H9 (cell line): Measurements from ENCODE around the gene UNC13C. TPM values are rescaled to one million over a fixed set of nuclear protein-coding genes. Genes with fewer than 3 reads are reported as not detected.

Source experiments
- DNase-seq: peaks from one replicate; pipeline ENCODE4 v3.0.0-alpha.2; 2017
- H2AFZ ChIP-seq: one replicate; pipeline ENCODE4 v1.6.1; 2013; ENCODE audit warnings: mild to moderate bottlenecking, low read length, control low read depth, moderate library complexity
- H2AK5ac ChIP-seq: 2 replicates; pipeline ENCODE4 v1.6.1; 2013; ENCODE audit warnings: low read length, control low read depth, mixed read lengths; ENCODE audit not compliant: insufficient read length
- H2BK120ac ChIP-seq: one replicate; pipeline ENCODE4 v1.6.1; 2013; ENCODE audit warnings: low read depth, mild to moderate bottlenecking, low read length, control low read depth, inconsistent platforms; ENCODE audit not compliant: poor library complexity, severe bottlenecking
- H2BK12ac ChIP-seq: 2 replicates; pipeline ENCODE4 v1.6.1; 2013; ENCODE audit warnings: low read length, control low read depth, mixed read lengths, low read depth; ENCODE audit not compliant: insufficient read length
- H2BK15ac ChIP-seq: 2 replicates; pipeline ENCODE4 v1.6.1; 2013; ENCODE audit warnings: low read depth, low read length, control low read depth
- H2BK20ac ChIP-seq: one replicate; pipeline ENCODE4 v1.6.1; 2013; ENCODE audit warnings: low read depth, mild to moderate bottlenecking, low read length, control low read depth, inconsistent platforms; ENCODE audit not compliant: poor library complexity, severe bottlenecking
- H2BK5ac ChIP-seq: 2 replicates; pipeline ENCODE4 v1.6.1; 2013; ENCODE audit warnings: low read length, control low read depth, mixed read lengths; ENCODE audit not compliant: insufficient read length
- H3K14ac ChIP-seq: 2 replicates; pipeline ENCODE4 v1.6.1; 2013; ENCODE audit warnings: low read length, control low read depth; ENCODE audit not compliant: insufficient read depth
- H3K18ac ChIP-seq: 2 replicates; pipeline ENCODE4 v1.6.1; 2013; ENCODE audit warnings: low read depth, mild to moderate bottlenecking, mixed read lengths, low read length, control low read depth; ENCODE audit not compliant: insufficient read length
- H3K23ac ChIP-seq: 2 replicates; pipeline ENCODE4 v1.6.1; 2013; ENCODE audit warnings: low read length, control low read depth, mixed read lengths, low read depth; ENCODE audit not compliant: insufficient read length
- H3K23me2 ChIP-seq: 2 replicates; pipeline ENCODE4 v1.6.1; 2013; ENCODE audit warnings: low read depth, mild to moderate bottlenecking, mixed read lengths, low read length, control low read depth; ENCODE audit not compliant: insufficient read length, poor library complexity, severe bottlenecking
- H3K27ac ChIP-seq: 2 replicates; pipeline ENCODE4 v1.5.1; 2013; ENCODE audit warnings: low read length, control low read depth, mixed read lengths, low read depth; ENCODE audit not compliant: insufficient read length
- H3K27me3 ChIP-seq: 2 replicates; pipeline ENCODE4 v1.6.1; 2013; ENCODE audit warnings: low read length, control low read depth, inconsistent platforms; ENCODE audit not compliant: insufficient read depth
- H3K4ac ChIP-seq: 2 replicates; pipeline ENCODE4 v1.6.1; 2013; ENCODE audit warnings: low read depth, mild to moderate bottlenecking, control low read depth, inconsistent platforms, low read length, moderate library complexity
- H3K4me1 ChIP-seq: 2 replicates; pipeline ENCODE4 v1.6.1; 2013; ENCODE audit warnings: low read length, control low read depth, inconsistent platforms; ENCODE audit not compliant: insufficient read depth
- H3K4me2 ChIP-seq: 2 replicates; pipeline ENCODE4 v1.6.1; 2013; ENCODE audit warnings: low read length, control low read depth, mixed read lengths; ENCODE audit not compliant: insufficient read length, insufficient read depth
- H3K56ac ChIP-seq: 2 replicates; pipeline ENCODE4 v1.6.1; 2013; ENCODE audit warnings: low read depth, mild to moderate bottlenecking, mixed read lengths, low read length, control low read depth; ENCODE audit not compliant: insufficient read length
- H3K79me1 ChIP-seq: 2 replicates; pipeline ENCODE4 v1.6.1; 2013; ENCODE audit warnings: low read depth, mild to moderate bottlenecking, moderate library complexity, low read length, control low read depth, inconsistent platforms; ENCODE audit not compliant: insufficient read depth, poor library complexity, severe bottlenecking
- H3K79me2 ChIP-seq: 2 replicates; pipeline ENCODE4 v1.6.1; 2013; ENCODE audit warnings: low read length, control low read depth, inconsistent platforms; ENCODE audit not compliant: insufficient read depth
- H3K9ac ChIP-seq: 2 replicates; pipeline ENCODE4 v1.6.1; 2013; ENCODE audit warnings: low read length, control low read depth, mixed read lengths; ENCODE audit not compliant: insufficient read length; ENCODE audit errors: extremely low read depth
- H3K9me3 ChIP-seq: one replicate; pipeline ENCODE4 v1.6.1; 2013; ENCODE audit warnings: low read depth, low read length, inconsistent platforms; ENCODE audit not compliant: control insufficient read depth
- H3T11ph ChIP-seq: one replicate; pipeline ENCODE4 v1.6.1; 2013; ENCODE audit warnings: mild to moderate bottlenecking, low read length, control low read depth, inconsistent platforms
- H4K20me1 ChIP-seq: one replicate; pipeline ENCODE4 v1.6.1; 2013; ENCODE audit not compliant: control insufficient read depth, insufficient read length, insufficient read depth
- H4K5ac ChIP-seq: 2 replicates; pipeline ENCODE4 v1.6.1; 2013; ENCODE audit warnings: low read depth, mild to moderate bottlenecking, mixed read lengths, low read length, control low read depth; ENCODE audit not compliant: insufficient read length
- H4K8ac ChIP-seq: replicated peaks from 2 replicates; pipeline ENCODE4 v1.6.1; 2013; ENCODE audit warnings: low read length, control low read depth, mixed read lengths, low read depth; ENCODE audit not compliant: insufficient read length
- H4K91ac ChIP-seq: 2 replicates; pipeline ENCODE4 v1.6.1; 2013; ENCODE audit warnings: low read depth, mild to moderate bottlenecking, moderate library complexity, mixed read lengths, low read length, control low read depth; ENCODE audit not compliant: insufficient read length
- H3K27ac Mint-ChIP-seq, 3 experiments: 2 replicates in 2 of 3; 3 replicates in 1 of 3; pipeline ENCODE4 v1.8.0; 2020 to 2021; ENCODE audit warnings: mixed read lengths in 3 of 3, mild to moderate bottlenecking in 1 of 3, moderate library complexity in 1 of 3
- H3K27me3 Mint-ChIP-seq: 2 replicates; pipeline ENCODE4 v1.8.0; 2021; ENCODE audit warnings: low read depth, mild to moderate bottlenecking, moderate library complexity, mixed read lengths
- H3K36me3 Mint-ChIP-seq, 3 experiments: 2 replicates in 2 of 3; 3 replicates in 1 of 3; pipeline ENCODE4 v1.8.0; 2020 to 2021; ENCODE audit warnings: low read depth in 3 of 3, mixed read lengths in 3 of 3; ENCODE audit not compliant: insufficient read depth in 1 of 3
- H3K4me1 Mint-ChIP-seq, 2 experiments: 2 replicates each; pipeline ENCODE4 v1.8.0; 2020; ENCODE audit warnings: mixed read lengths in 2 of 2
- H3K4me3 Mint-ChIP-seq, 2 experiments: 2 replicates in 1 of 2; 3 replicates in 1 of 2; pipeline ENCODE4 v1.8.0; 2020 to 2021; ENCODE audit warnings: mild to moderate bottlenecking in 2 of 2, mixed read lengths in 2 of 2, moderate library complexity in 1 of 2
- H3K9me3 Mint-ChIP-seq, 2 experiments: 2 replicates in 1 of 2; 3 replicates in 1 of 2; pipeline ENCODE4 v1.8.0; 2020; ENCODE audit warnings: mild to moderate bottlenecking in 2 of 2, mixed read lengths in 2 of 2, moderate library complexity in 1 of 2
- CTCF ChIP-seq: fragments of 200-600 bp; sonication (generic); conservative IDR thresholded peaks from 3 replicates; pipeline ENCODE4 v1.8.0; 2021; ENCODE audit warnings: antibody characterized with exemption, mild to moderate bottlenecking
- WGBS: extraction: QIAGEN DNeasy Blood & Tissue Kit; methylation state at CpG from one replicate; pipeline ENCODE4 v1.1.7; 2013; ENCODE audit warnings: missing lambda C conversion rate, low lambda C conversion rate, mixed read lengths; ENCODE audit not compliant: insufficient read length; ENCODE audit errors: extremely low coverage; 5-methylcytosine and 5-hydroxymethylcytosine counted together
- total RNA-seq: library from RNA; stranded (reverse); gene quantifications from 2 replicates; pipeline ENCODE4 v1.2.1, GENCODE V29; 2021

UNC13C gene
- total RNA-seq, 1 experiment from 2014 or later, result 0.02 TPM

- H4K8ac ChIP-seq, result no peak overlapping the region
- no peak overlapping the region for H3K27ac ChIP-seq
- no peak overlapping the region for H4K91ac ChIP-seq
- H3T11ph ChIP-seq, result no peak overlapping the region
- no peak overlapping the region for H2BK5ac ChIP-seq
- H3K9me3 Mint-ChIP-seq, result peaks cover 0 to 4% of the 10 kb centered on the region in 2 experiments; a peak in 3 of 5 replicates
- no peak overlapping the region for H2BK20ac ChIP-seq
- H3K4me2 ChIP-seq, result no peak overlapping the region
- no peak overlapping the region for H3K27ac Mint-ChIP-seq
- H3K27me3 Mint-ChIP-seq, result no peaks in the 10 kb centered on the region
- H3K18ac ChIP-seq, result no peak overlapping the region
- no peak overlapping the region for H2AFZ ChIP-seq
- no peaks in the 10 kb centered on the region for H4K20me1 ChIP-seq
- H3K14ac ChIP-seq, result no peak overlapping the region
- H3K9ac ChIP-seq, result no peak overlapping the region
- H2BK15ac ChIP-seq, result no peak overlapping the region
- no peaks in the 10 kb centered on the region for H3K9me3 ChIP-seq
- no peaks in the 10 kb centered on the region for H3K79me2 ChIP-seq
- H3K36me3 Mint-ChIP-seq, result no peaks in the 10 kb centered on the region
- H2BK12ac ChIP-seq, result no peak overlapping the region
- H3K4me1 Mint-ChIP-seq, result peaks cover 10 to 16% of the 10 kb centered on the region in 2 experiments
- H3K79me1 ChIP-seq, result no peaks in the 10 kb centered on the region
- H3K4ac ChIP-seq, result no peak overlapping the region
- H4K5ac ChIP-seq, result no peak overlapping the region
- WGBS, result no CpG with 5 or more reads among the region's 3 CpGs
- H2BK120ac ChIP-seq, result no peak overlapping the region
- no peak overlapping the region for H3K56ac ChIP-seq
- no peak for DNase-seq
- no peak overlapping the region for H2AK5ac ChIP-seq
- no peak overlapping the region for H3K4me3 Mint-ChIP-seq
- no peak overlapping the region for H3K23ac ChIP-seq
- H3K4me1 ChIP-seq, result no peaks in the 10 kb centered on the region; the same call in 1 of the 2 replicates
- no peaks in the 10 kb centered on the region for H3K27me3 ChIP-seq
- no peaks in the 10 kb centered on the region for H3K23me2 ChIP-seq
- no peak for TF ChIP-seq CTCF
Measured at GRCh38 chr15:54033356-54033860, 55.2 kb downstream of the UNC13C start.
